DOHH2 (cell line): ENCODE measurements around the gene ROR2.

ENCODE experiments used
- CTCF ChIP-seq: fragments of 200-600 bp; sonication (generic); IDR thresholded peaks from one replicate; pipeline ENCODE4 v1.5.1; 2014; ENCODE audit warnings: antibody characterized with exemption, mild to moderate bottlenecking, low read depth, low read length; ENCODE audit not compliant: poor library complexity, severe bottlenecking
- EZH2phosphoT487 ChIP-seq: fragments of 200-600 bp; sonication (generic); IDR thresholded peaks from 2 replicates; pipeline ENCODE4 v1.6.1; 2017; ENCODE audit warnings: borderline replicate concordance, mild to moderate bottlenecking, antibody characterized with exemption, low read length, moderate library complexity, mixed read lengths

- TF ChIP-seq CTCF (no peak), EZH2phosphoT487 (no peak)
Observed at GRCh38 chr9:91937727-91938126, 12.3 kb downstream of the ROR2 start.
